SK-MEL-5 (cell line): ENCODE results near the gene PLXNC1. TPM values are rescaled to one million over a fixed set of nuclear protein-coding genes. Genes with fewer than 3 reads are reported as not detected.

Experiments used
- DNase-seq: peaks from one replicate; pipeline ENCODE4 v3.0.0-alpha.2; 2016; ENCODE audit warnings: low read depth, low spot score
- in situ Hi-C: cut with HindIII; loops from 2 replicates; pipeline ENCODE4 v1.10.0; 2016; ENCODE audit warnings: low sequenced_read_pairs, high pct_unique_total_duplicates, low pct_unique_long_range_greater_than_20kb
- total RNA-seq: library from RNA; depleted of rRNA; stranded (reverse); fragments of >200 nt; shearing (Covaris generic); gene quantifications from 2 replicates; pipeline ENCODE4 v1.2.3, GENCODE V29; 2014

The PLXNC1 gene
- total RNA-seq, 1 experiment from 2014 or later = 48.8 TPM

- in situ Hi-C loops = no loop called here
- no peak for DNase-seq
These were observed 116.5 kb downstream of the PLXNC1 start for GRCh38 chr12:94264736-94265485.

GRCh38 chr12:94265539-94265938 is 117.2 kb downstream of the PLXNC1 start:
- DNase-seq = no peak
- in situ Hi-C loops = no loop called here

- in situ Hi-C loops = no loop called here
These were observed 117.8 kb downstream of the PLXNC1 start for GRCh38 chr12:94265966-94266745.

GRCh38 chr12:94266796-94267536 is 118.6 kb downstream of the PLXNC1 start:
- in situ Hi-C loops = no loop called here

More at GRCh38 chr12:94265966-94266745, 117.8 kb downstream of the PLXNC1 start:
- DNase-seq = no peak

GRCh38 chr12:94267537-94267872 is 119.1 kb downstream of the PLXNC1 start:
- DNase-seq = no peak
- in situ Hi-C loops = no loop called here

More at GRCh38 chr12:94266796-94267536, 118.6 kb downstream of the PLXNC1 start:
- DNase-seq = no peak

GRCh38 chr12:94267921-94268471 is 119.6 kb downstream of the PLXNC1 start:
- in situ Hi-C loops = no loop called here
- no peak for DNase-seq

- in situ Hi-C loops = no loop called here
- DNase-seq = no peak
These were observed 121.1 kb downstream of the PLXNC1 start for GRCh38 chr12:94269316-94269999.

GRCh38 chr12:94271351-94271750 is 123.0 kb downstream of the PLXNC1 start:
- no peak for DNase-seq
- in situ Hi-C loops = no loop called here

GRCh38 chr12:94272280-94272679 is 123.9 kb downstream of the PLXNC1 start:
- in situ Hi-C loops = no loop called here
- no peak for DNase-seq

- in situ Hi-C loops = no loop called here
- DNase-seq = no peak
These were observed 124.9 kb downstream of the PLXNC1 start for GRCh38 chr12:94273272-94273671.

GRCh38 chr12:94276725-94277124 is 128.3 kb downstream of the PLXNC1 start:
- no peak for DNase-seq
- in situ Hi-C loops = no loop called here

- in situ Hi-C loops = no loop called here
- DNase-seq = no peak
These were observed 129.1 kb downstream of the PLXNC1 start for GRCh38 chr12:94277426-94278000.

- in situ Hi-C loops = no loop called here
- no peak for DNase-seq
These were observed 131.7 kb downstream of the PLXNC1 start for GRCh38 chr12:94280063-94280462.

GRCh38 chr12:94282675-94283074 is 134.3 kb downstream of the PLXNC1 start:
- DNase-seq = no peak
- in situ Hi-C loops = no loop called here

- DNase-seq = no peak
- in situ Hi-C loops = no loop called here
These were observed 135.7 kb downstream of the PLXNC1 start for GRCh38 chr12:94284046-94284445.

- in situ Hi-C loops = no loop called here
- no peak for DNase-seq
These were observed 136.5 kb downstream of the PLXNC1 start for GRCh38 chr12:94284859-94285258.

GRCh38 chr12:94285943-94286582 is 137.7 kb downstream of the PLXNC1 start:
- in situ Hi-C loops = no loop called here
- no peak for DNase-seq
